ENCODE data around the gene ZNF500.

The ZNF500 gene

GRCh38 chr16:4767872-4768548 lies 1.0 kb upstream of the ZNF500 start:
- Mint-ChIP-seq H3K36me3 (no peaks in the 10 kb centered on the region), H3K27me3 (no peaks in the 10 kb centered on the region), H3K27ac (peak overlapping the region; percentile 85), H3K9me3 (ENCODE audit: low read depth) (no peaks in the 10 kb centered on the region), H3K4me3 (peak overlapping the region; percentile 93), H3K4me1 (ENCODE audit: low read depth) (peaks cover 25% of the 10 kb centered on the region)

GRCh38 chr16:4765511-4766474 lies 1.2 kb downstream of the ZNF500 start:
- Mint-ChIP-seq H3K4me3 (peak overlapping the region; percentile 87), H3K9me3 (ENCODE audit: low read depth) (no peaks in the 10 kb centered on the region), H3K27ac (peak overlapping the region; percentile 82), H3K36me3 (no peaks in the 10 kb centered on the region), H3K4me1 (ENCODE audit: low read depth) (peaks cover 26% of the 10 kb centered on the region), H3K27me3 (no peaks in the 10 kb centered on the region)

GRCh38 chr16:4763791-4764190 lies 3.2 kb downstream of the ZNF500 start:
- Mint-ChIP-seq H3K27me3 (no peaks in the 10 kb centered on the region), H3K9me3 (ENCODE audit: low read depth) (no peaks in the 10 kb centered on the region), H3K36me3 (no peaks in the 10 kb centered on the region), H3K4me1 (ENCODE audit: low read depth) (peaks cover 25% of the 10 kb centered on the region), H3K27ac (no peak overlapping the region), H3K4me3 (no peak overlapping the region)

- Mint-ChIP-seq H3K27ac (no peak overlapping the region), H3K36me3 (no peaks in the 10 kb centered on the region), H3K4me1 (ENCODE audit: low read depth) (peaks cover 14% of the 10 kb centered on the region), H3K9me3 (ENCODE audit: low read depth) (no peaks in the 10 kb centered on the region), H3K27me3 (no peaks in the 10 kb centered on the region), H3K4me3 (no peak overlapping the region)
Measured at GRCh38 chr16:4762205-4762604, 4.8 kb downstream of the ZNF500 start.

- peaks cover 6% of the 10 kb centered on the region for H3K36me3 Mint-ChIP-seq
- H3K27ac Mint-ChIP-seq, result no peak overlapping the region
- no peaks in the 10 kb centered on the region for H3K27me3 Mint-ChIP-seq
- no peak overlapping the region for H3K4me3 Mint-ChIP-seq
- H3K4me1 Mint-ChIP-seq (ENCODE audit: low read depth), result peaks cover 6% of the 10 kb centered on the region
- H3K9me3 Mint-ChIP-seq (ENCODE audit: low read depth), result no peaks in the 10 kb centered on the region
Measured at GRCh38 chr16:4760221-4760910, 6.6 kb downstream of the ZNF500 start.

GRCh38 chr16:4755687-4756086 lies 11.3 kb downstream of the ZNF500 start:
- Mint-ChIP-seq H3K4me3 (no peak overlapping the region), H3K27ac (no peak overlapping the region), H3K36me3 (peaks cover 9% of the 10 kb centered on the region), H3K4me1 (ENCODE audit: low read depth) (no peaks in the 10 kb centered on the region), H3K27me3 (no peaks in the 10 kb centered on the region), H3K9me3 (ENCODE audit: low read depth) (no peaks in the 10 kb centered on the region)

- no peaks in the 10 kb centered on the region for H3K27me3 Mint-ChIP-seq
Measured at GRCh38 chr16:4754865-4755264, 12.1 kb downstream of the ZNF500 start.

GRCh38 chr16:4753227-4753626 lies 13.7 kb downstream of the ZNF500 start:
- Mint-ChIP-seq H3K9me3 (ENCODE audit: low read depth) (no peaks in the 10 kb centered on the region), H3K4me1 (ENCODE audit: low read depth) (peaks cover 10% of the 10 kb centered on the region), H3K36me3 (peaks cover 9% of the 10 kb centered on the region), H3K27me3 (no peaks in the 10 kb centered on the region), H3K27ac (no peak overlapping the region), H3K4me3 (no peak overlapping the region)

More at GRCh38 chr16:4754865-4755264, 12.1 kb downstream of the ZNF500 start:
- no peak overlapping the region for H3K27ac Mint-ChIP-seq
- peaks cover 9% of the 10 kb centered on the region for H3K36me3 Mint-ChIP-seq
- no peak overlapping the region for H3K4me3 Mint-ChIP-seq
- no peaks in the 10 kb centered on the region for H3K4me1 Mint-ChIP-seq (ENCODE audit: low read depth)
- H3K9me3 Mint-ChIP-seq (ENCODE audit: low read depth), result no peaks in the 10 kb centered on the region

- Mint-ChIP-seq H3K9me3 (ENCODE audit: low read depth) (no peaks in the 10 kb centered on the region), H3K36me3 (peaks cover 9% of the 10 kb centered on the region), H3K4me1 (ENCODE audit: low read depth) (peaks cover 17% of the 10 kb centered on the region), H3K4me3 (no peak overlapping the region), H3K27ac (no peak overlapping the region), H3K27me3 (no peaks in the 10 kb centered on the region)
Measured at GRCh38 chr16:4752351-4753100, 14.4 kb downstream of the ZNF500 start.

GRCh38 chr16:4750896-4751295 lies 16.1 kb downstream of the ZNF500 start:
- Mint-ChIP-seq H3K9me3 (ENCODE audit: low read depth) (no peaks in the 10 kb centered on the region), H3K4me3 (no peak overlapping the region), H3K27me3 (no peaks in the 10 kb centered on the region), H3K36me3 (peaks cover 7% of the 10 kb centered on the region), H3K4me1 (ENCODE audit: low read depth) (peaks cover 29% of the 10 kb centered on the region), H3K27ac (no peak overlapping the region)

- Mint-ChIP-seq H3K9me3 (ENCODE audit: low read depth) (no peaks in the 10 kb centered on the region), H3K27me3 (no peaks in the 10 kb centered on the region), H3K27ac (no peak overlapping the region), H3K4me3 (no peak overlapping the region), H3K36me3 (peaks cover under 1% of the 10 kb centered on the region), H3K4me1 (ENCODE audit: low read depth) (peaks cover 30% of the 10 kb centered on the region)
Measured at GRCh38 chr16:4749700-4750257, 17.2 kb downstream of the ZNF500 start.

GRCh38 chr16:4748682-4749411 lies 18.1 kb downstream of the ZNF500 start:
- Mint-ChIP-seq H3K9me3 (ENCODE audit: low read depth) (no peaks in the 10 kb centered on the region), H3K27me3 (no peaks in the 10 kb centered on the region), H3K4me3 (peak overlapping the region; percentile 40), H3K4me1 (ENCODE audit: low read depth) (peaks cover 30% of the 10 kb centered on the region), H3K36me3 (no peaks in the 10 kb centered on the region), H3K27ac (peak overlapping the region; percentile 78)

- Mint-ChIP-seq H3K4me3 (peak overlapping the region; percentile 34), H3K27ac (peak overlapping the region; percentile 78), H3K9me3 (ENCODE audit: low read depth) (no peaks in the 10 kb centered on the region), H3K4me1 (ENCODE audit: low read depth) (peaks cover 36% of the 10 kb centered on the region), H3K27me3 (no peaks in the 10 kb centered on the region), H3K36me3 (no peaks in the 10 kb centered on the region)
Measured at GRCh38 chr16:4747906-4748681, 18.9 kb downstream of the ZNF500 start.

Data from activated naive CD8-positive, alpha-beta T cell (primary cell).